Measurements from ENCODE around the gene MSH3.

MSH3 gene

DNA sequence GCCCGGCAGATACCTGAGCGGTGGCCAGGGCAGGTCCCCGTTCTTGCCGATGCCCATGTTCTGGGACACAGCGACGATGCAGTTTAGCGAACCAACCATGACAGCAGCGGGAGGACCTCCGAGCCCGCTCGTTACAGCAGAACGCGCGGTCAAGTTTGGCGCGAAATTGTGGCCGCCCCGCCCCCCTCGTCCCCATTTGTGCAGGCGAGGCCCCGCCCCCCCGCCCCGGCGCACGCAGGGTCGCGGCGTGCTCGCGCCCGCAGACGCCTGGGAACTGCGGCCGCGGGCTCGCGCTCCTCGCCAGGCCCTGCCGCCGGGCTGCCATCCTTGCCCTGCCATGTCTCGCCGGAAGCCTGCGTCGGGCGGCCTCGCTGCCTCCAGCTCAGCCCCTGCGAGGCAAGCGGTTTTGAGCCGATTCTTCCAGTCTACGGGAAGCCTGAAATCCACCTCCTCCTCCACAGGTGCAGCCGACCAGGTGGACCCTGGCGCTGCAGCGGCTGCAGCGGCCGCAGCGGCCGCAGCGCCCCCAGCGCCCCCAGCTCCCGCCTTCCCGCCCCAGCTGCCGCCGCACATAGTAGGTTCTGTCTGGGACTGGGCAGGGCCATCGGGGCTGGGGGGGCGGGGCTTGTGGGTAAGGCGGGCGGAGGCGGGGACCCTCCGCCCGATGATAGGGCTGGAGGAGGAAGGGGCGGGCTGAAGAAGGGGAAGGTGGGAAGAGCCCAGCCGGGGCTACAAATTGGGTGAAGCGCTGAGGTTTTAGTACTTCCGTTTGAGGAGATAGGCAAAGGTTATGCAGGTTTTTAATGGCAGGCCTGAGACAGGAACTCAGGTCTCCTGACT, at the start of gene MSH3, which contains the start of gene DHFR:
Gene MSH3, plus strand, starts transcription at position 262 of the 840 bp plus-strand sequence. Its CDS starts 76 bp downstream, at position 338.
Gene DHFR, minus strand, starts transcription at position 593 of the 840 bp plus-strand sequence. Its CDS starts 494 bp downstream, at position 99.
- FAIRE-seq, result peak; percentile 14

DNA sequence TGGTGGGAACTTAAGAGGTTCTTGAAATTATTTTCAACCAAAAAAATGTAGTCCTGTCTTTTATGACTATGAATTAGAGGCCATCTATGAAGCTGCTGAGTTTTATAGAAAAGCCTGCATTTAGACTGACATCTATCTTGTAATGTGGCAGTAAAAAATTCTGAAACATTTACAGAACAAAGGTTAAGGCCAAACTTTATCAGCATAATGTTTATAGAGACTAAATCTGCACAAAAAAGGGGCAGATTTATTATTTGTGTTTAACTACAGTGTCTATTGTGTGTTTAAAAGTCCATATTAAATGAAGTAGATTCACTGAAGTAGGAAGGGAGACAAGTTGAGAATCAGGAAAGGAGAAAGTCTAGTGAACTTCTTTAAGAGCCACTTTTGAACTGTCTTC, 47.1 kb upstream of the MSH3 start:
- FAIRE-seq, result no peak

DNA sequence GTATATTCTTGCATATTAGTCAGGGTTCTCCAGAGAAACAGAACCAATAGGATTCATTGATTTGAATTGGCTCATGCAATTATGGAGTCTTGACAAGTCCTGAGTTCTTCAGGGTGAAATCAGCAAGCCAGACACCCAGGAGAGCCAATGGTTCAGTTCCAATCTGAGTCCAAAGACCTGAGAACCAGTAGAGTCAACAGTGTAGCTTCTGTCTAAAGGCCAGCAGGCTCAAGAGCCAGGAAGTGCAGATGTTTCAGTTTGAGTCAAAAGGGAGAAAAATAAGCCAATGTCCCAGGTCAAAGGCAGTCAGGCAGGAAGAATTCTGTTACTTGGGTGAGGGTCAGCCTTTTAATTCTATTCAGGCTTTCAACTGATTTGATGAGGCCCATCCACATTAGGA, 46.6 kb upstream of the MSH3 start:
- no peak for FAIRE-seq

DNA sequence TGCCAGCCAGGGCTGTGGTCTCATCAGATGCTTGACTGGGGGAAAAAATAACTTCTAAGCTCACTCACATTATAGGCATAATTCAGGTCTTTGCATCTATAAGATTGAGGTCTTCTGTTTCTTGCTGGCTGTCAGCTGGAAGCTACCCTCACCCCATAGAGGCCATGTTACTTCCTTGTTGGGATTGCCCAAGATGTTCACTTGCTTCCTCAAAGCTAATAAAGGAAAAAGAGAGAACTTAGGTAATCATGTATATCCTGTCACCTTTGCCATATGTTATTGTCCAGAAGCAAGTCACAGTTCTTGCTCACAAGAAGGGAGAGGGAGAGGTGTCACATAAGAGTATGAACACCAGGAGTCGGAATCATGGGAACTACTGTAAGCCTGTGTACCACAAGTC, 45.7 kb upstream of the MSH3 start:
- no peak for FAIRE-seq

DNA sequence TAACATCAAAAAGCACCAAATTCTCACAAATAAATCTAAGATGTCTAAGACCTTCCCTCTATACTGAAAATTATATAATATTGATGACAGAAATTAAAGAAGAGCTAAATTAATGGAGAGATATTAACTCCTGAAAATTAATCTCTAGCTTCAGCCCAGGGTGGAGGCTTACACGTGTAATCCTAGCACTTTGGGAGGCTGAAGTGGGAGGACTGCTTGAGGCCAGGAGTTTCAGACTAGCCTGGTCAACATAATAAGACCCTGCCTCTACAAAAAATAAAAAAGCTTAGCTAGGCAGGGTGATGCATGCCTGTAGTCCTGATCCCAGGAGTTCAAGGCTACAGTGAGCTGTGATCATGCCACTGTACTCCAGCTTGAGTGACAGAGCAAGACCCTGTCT, 44.8 kb upstream of the MSH3 start:
- FAIRE-seq, result no peak

DNA sequence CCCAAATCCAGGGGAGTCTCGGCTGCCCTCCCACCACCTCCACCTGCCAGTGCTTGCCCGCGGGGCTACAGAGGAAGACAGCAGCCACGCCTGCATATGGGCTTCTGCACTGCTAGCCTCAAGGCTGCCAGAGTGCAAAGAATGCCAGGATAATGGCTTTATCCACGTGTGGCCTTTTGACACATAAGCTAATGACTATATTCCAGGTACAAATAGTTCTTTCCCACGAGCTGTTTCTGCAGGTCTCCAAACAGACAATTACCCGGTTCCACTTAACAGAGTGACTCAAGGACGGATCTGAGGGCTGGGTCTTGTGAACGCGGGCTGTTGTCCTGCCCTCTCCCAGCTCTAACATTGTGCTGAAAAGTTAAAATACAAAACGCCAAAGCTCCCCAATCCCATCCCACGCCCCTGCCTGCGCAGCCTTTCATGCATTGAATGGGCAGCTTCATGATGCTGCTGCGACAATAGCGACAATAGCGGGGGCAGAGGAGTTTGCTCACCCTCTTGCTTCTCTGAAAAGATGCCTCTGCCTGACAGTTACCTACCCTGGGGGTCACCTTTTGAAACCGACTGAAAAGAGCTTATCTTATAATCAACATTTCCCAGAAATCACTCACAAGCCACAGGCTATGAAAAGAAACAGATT, 39.1 kb upstream of the MSH3 start:
- no peak for FAIRE-seq

DNA sequence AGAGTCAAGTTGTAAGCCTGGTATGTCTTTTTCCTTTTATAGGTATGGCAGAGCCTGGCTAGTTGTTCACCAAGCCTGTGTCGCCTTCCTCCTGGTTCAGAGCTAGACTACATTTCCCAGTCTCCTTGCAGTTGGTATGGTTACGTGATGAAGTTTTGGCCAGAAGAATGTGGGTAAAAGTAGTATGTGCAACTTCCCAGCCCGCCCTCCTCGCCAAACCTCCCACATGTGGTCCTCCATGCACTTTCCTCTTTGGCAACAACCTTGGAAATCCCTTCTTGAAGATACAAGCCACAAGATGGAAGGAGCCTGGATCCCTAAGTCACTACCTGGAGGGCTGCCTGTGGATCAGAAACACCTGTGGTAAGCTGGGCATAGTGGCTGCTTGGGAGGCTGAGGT, 36.0 kb upstream of the MSH3 start:
- no peak for FAIRE-seq

DNA sequence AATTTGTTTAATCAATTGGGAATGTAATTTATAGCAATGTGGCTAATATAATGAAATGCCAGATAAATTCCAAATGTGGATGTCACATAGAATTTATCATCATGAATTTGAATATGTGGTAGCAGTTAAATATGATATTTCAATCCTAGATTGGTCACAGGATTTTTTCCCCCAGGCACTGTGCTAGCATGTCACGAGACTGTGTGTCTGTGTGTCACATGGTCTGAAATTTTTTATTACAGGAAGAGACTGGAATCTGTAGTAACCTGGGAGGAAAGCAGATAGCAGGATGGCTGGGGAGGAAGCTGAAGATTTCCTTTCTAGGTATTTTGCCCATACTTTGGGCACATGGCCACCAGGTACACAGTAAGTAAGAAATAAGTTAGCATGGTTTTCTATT, 35.4 kb upstream of the MSH3 start:
- no peak for FAIRE-seq

DNA sequence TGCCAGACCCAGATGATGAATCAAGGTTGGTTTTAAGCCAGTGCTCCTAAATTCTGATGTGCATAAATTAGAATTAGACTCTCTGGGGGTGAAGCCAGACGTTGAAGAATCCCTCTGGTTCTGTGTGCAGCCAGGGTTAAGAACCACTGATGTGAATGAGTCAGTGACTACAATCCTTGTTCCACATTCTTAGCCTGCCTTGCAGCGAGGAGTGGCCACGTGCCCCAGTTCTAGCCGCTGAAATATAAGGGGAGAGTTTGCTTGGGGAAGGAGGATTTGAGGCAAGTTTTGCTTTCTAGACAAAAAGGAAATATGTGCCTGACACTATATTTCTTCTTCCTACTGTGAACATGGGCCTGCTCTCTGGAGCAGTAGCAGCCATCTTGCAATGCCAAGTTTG, 34.2 kb upstream of the MSH3 start:
- FAIRE-seq, result no peak

DNA sequence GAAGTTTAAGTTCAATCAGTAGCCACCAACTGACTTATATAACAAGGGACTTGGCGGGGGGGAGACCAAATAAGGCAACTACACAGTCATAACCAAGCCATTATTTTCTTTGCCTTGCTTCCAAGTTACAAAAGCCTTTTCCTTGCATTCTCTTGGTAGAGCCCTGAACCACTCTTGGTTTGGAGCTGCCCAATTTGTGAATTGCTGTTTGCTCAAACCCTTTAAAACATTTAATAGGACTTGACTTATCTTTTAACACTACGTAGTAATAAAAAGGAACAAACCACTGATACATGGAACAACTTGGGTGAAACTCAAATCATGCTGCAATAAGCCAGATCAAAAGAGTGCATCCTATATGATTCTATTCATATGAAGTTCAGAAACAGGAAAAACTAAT, 31.7 kb upstream of the MSH3 start:
- no peak for FAIRE-seq

DNA sequence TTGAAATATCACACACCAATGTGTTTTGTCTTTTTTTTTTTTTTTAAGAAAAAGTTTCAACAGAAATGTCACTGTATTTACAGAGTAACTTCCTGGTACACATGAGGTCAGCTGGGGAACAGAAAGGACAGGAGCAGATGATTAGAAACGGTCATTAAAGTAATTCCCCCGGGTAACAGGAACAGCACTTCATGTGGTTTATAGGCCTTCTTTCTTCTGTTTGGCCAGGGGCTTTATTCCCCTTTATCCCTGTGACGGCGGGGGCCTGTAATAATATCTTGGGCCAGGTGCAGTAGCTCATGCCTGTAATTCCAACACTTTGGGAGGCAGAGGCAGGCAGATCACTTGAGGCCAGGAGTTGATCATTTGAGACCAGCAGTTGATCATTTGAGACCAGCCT, 30.5 kb upstream of the MSH3 start:
- FAIRE-seq, result no peak

DNA sequence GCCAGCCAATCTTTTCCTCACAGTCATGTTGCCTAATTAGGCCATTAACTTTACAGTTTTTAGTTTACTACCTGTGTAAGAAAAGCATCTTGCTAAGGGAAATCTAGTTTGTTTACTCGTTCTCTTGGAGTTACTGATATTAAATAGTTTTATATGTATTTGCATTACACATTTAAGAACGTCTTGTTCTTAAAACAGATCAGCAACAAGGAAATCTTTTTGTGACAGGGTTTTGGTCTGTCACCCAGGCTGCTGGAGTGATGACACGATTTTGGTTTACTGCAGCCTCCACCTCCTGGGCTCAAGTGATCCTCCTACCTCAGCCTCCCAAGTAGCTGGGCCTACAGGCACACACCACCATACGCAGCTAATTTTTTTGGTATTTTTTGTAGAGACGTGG, 29.2 kb upstream of the MSH3 start:
- no peak for FAIRE-seq

DNA sequence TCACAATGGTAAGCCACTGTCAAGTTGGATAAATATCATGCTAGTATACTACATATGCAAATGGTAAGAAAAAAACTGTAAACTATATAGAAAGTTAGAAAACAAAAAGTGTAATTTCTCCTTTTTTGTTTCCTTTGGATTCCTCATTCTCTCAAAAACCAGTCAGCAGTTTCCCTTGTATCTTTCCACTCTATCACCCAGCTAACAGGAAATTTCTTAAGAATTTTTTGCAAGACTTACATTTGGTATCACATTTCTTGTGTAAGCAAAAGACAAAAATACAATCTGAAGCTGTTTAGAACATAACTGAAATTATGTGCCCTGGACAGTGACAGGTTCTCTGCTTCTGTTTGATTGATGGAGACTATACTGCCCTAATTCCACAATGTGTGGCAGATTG, 25.2 kb upstream of the MSH3 start:
- FAIRE-seq, result no peak

DNA sequence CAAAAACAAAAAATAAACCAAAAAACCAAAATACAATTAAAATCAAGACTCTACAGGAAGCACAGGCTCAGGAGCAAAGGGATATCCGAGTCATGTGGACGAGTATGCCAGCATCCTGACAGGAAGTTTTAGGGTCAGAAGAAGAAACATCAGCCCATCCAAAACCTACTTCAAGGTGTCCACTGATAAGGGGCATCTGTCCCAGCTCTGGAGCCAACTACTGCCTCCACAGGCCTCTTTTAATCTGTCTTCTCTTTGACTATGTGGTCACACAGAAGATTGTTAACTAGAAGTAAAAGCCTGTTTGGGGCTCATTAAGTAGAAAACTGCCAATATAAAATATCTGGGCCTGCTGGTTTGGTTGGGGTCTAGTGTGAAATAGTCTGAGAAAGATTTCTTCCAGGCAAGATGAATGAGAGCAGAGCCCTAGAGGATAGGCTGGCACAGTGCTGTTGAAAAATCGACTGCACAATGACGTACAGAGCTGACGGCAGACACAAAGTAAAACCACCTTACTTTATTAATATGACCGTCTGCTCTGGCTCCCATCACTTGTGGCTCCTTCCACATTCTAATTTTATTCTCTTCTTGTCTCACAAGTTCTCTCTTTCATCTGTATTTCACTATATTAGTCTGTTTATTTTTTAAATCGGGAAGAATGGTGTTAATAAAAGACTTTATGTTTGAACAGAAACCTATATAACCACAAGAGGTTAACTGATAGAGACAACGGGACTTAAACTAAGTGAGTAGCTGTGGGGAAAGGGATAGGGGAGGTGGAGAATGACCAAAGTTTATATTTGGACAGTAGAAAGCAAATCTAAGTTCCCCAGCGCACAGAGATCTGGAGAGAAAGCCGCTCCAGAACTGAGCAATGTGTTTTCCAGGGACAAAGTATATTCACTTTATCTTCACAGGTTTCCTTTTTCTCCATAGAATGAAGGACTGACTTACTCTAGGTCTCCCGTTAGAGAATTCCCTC, 22.9 kb upstream of the MSH3 start:
- FAIRE-seq, result no peak

DNA sequence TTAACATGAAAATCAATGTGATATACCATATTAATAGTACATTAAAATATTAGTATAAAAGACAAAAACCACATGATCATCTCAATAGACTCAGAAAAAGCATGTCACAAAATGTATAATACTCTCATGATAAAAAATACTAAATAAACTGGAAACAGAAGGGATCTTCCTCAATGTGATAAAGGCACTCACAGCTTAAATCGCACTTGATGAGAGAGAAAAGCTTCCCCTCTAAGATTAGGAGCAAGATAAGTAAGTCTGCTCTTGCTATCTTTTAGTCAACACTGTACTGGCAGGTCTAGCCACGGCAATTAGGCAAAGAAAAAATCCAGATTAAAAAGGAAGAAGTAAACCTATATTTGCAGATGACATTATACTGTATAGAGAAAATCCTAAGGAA, 21.8 kb upstream of the MSH3 start:
- FAIRE-seq, result no peak

DNA sequence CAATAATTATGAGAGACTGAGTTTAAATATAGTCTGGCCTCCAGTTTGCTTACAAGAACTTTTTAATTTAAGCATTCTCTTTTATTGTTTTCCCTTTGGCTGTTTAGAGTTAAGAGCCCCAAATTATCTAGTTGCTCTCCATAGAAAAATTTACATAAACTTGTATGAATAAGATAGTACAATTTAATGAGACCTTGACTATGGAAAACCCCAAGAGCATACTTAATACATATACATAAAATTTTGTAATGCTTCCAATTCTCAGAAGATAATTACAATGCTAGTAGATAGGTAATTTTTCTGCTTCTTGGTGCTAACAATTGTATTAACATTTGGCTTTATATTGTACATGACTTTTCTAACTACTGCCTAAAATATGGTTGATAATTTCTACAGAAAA, 20.3 kb upstream of the MSH3 start:
- FAIRE-seq, result no peak

DNA sequence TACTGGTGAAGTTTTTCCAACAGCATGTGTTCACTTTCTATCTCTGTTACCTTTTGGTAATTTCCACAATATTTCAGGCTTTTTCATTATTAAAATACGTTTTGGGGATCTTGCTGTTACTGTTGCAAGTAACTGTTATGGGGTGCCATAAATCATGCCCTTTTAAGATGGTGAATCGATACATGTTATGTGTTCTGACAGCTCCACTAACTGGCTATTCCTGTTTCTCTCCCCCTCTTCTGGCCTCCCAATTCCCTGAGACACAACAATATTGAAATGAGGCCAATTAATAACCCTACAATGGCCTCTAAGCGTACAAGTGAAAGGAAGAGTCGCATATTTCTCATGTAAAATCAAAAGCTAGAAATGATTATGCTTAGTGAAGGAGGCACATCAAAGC, 13.1 kb upstream of the MSH3 start:
- no peak for FAIRE-seq

DNA sequence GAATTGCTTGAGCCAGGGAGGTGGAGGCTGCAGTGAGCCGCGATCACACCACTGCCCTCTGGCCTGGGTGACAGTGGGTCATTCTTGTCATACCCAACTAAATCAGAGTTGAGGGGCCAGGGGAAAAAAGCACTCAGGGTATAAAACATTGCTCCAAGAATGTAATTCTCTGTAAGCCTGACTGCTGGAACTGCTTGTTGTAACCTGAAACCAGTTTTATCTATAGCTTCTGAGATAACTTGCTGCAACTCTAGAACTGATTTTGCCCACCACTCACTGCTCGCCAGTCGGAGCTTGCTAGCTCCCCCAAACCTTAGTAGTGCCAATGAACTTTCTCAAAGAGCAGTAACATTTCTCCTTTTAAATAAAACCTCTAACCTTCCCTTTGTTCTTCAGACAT, 9.6 kb upstream of the MSH3 start:
- FAIRE-seq, result no peak

DNA sequence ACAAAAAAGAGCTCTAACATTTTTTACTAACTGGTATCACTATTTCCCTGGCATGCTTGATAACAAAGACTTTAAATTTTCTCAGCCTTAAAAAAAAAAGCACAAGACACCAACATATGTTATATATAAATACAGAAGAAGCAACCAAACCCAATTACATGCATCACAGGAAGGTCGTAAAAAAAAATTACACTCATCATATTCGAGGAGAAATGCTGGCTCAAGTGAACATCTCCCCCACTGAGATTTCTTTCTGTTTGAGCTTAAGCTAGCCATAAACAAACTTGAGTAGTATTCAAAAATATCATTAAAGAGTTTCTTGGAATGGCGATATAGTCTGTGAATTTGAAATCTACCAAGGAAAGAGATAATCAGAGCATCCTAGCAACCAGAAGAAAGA, 7.5 kb upstream of the MSH3 start:
- no peak for FAIRE-seq

DNA sequence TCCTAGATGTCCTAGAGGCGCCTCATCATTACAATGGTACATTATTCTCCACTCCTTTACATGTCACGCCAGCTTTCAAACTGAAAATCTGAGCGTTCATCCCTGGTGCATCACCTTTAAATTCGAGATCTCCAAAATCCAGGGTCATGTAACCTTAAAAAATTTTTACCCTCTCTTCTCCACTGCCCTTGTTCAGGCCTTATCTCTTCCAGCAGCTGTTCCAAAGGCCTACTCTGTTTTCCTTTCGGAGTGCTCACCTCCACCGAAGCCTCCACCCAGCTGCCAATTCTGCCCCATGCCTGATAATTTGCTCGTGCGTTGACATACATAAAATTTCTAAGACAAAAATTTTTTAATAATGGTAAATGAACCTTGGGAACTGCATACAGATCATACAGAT, 950 bp upstream of the MSH3 start:
- FAIRE-seq, result no peak

DNA sequence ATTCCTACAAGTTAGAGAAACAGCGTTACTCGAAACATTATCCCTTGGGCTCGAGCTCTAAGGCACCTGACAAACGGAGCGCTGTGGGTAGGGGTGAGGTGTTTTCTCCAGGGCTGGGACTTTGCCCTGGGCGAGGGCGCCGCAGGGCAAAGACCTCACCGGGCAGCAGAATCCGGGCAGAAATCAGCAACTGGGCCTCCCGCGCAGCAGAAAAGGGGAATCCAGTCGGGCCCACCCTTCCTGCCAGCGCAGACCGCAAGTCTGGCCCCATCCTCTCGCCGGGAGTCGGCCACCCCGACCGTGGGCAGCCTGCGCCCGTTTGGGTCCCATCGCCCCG, 430 bp upstream of the MSH3 start:
- FAIRE-seq, result no peak

DNA sequence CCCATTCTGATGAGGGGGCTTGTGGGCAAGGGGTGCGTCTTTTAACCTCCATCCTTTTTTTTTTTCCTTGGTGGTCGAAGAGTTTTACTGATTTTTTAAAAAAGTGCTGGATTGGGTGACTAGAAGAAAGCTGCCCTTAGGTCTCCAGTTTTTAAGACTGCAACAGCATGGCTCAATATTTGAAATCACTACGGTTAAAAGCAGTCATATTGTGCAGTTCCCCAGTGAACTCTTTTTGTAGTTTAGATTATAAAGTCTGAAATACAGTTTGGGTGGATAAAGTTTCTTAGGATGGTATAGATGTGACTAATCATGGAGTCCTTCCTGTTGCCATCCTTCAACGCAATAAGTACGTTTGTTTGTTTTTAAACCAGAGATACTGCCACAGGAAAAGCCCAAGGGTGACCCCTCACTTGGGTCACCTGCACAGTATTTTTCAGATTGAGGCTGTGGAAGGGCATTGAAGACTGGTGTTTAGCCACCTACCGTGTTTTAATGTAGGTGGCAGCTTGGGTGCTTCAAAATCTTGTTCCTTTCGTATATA, 851 bp downstream of the MSH3 start:
- no peak for FAIRE-seq

DNA sequence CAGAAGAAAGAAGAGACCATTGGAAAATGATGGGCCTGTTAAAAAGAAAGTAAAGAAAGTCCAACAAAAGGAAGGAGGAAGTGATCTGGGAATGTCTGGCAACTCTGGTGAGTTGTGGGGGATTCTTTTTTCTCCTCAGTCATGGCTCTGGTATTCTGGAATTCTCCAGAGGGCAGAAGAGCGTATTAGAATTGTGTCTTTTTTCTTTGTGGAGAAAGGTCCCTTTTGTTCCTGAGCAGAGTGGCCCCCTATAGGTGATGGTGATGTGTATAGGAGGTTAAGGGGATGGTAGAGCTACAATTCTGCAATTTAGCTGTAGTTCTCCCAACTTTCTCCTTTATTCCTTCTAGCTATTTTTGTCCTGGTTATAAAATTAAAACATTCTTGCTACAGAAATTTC, 2.0 kb downstream of the MSH3 start:
- no peak for FAIRE-seq
